Uterus (tissue), 2 donors: ENCODE data around the gene NBEA.

ENCODE experiments used
- CTCF ChIP-seq, 4 experiments: fragments of 200-600 bp in 2 of 4; fragments of 450-650 bp in 2 of 4; sonication (generic) in 2 of 4; IDR thresholded peaks; one replicate each; pipeline ENCODE4 v1.5.1; 2016 to 2019; ENCODE audit warnings: antibody characterized with exemption in 4 of 4, mild to moderate bottlenecking in 2 of 4, moderate library complexity in 1 of 4
- POLR2A ChIP-seq, 2 donors: fragments of 450-650 bp; IDR thresholded peaks; one replicate each; pipeline ENCODE4 v1.6.1; 2016; ENCODE audit warnings: antibody characterized with exemption in 2 of 2, mild to moderate bottlenecking in 1 of 2, moderate library complexity in 1 of 2

GRCh38 chr13:35499196-35499662 is 557.2 kb downstream of the NBEA start:
- TF ChIP-seq POLR2A (IDR thresholded peaks at IDR 0.05) = no peak
- no peak for TF ChIP-seq CTCF (IDR thresholded peaks at IDR 0.05)
